WERI-Rb-1 (cell line): ENCODE results near the gene PTPRD.

Source experiments
- DNase-seq: peaks from one replicate; pipeline ENCODE4 v3.0.0-alpha.2; 2020
- H3K27ac ChIP-seq: fragments of 250-450 bp; sonication (Bioruptor Pico); 2 replicates; pipeline ENCODE4 v1.5.1; 2020; ENCODE audit warnings: mild to moderate bottlenecking, moderate library complexity
- H3K27me3 ChIP-seq: fragments of 250-450 bp; sonication (Bioruptor Pico); 2 replicates; pipeline ENCODE4 v1.5.1; 2021; ENCODE audit warnings: mild to moderate bottlenecking, low read depth, moderate library complexity; ENCODE audit not compliant: insufficient read depth, severe bottlenecking
- H3K36me3 ChIP-seq: fragments of 250-450 bp; sonication (Bioruptor Pico); 2 replicates; pipeline ENCODE4 v1.5.1; 2020; ENCODE audit warnings: mild to moderate bottlenecking, moderate library complexity
- H3K4me3 ChIP-seq: 2 replicates; pipeline ENCODE4 v1.5.1; 2011; ENCODE audit warnings: low read depth, mild to moderate bottlenecking, control low read depth, low read length
- H3K9me3 ChIP-seq: fragments of 250-450 bp; sonication (Bioruptor Pico); 2 replicates; pipeline ENCODE4 v1.5.1; 2021; ENCODE audit warnings: mild to moderate bottlenecking, moderate library complexity; ENCODE audit not compliant: severe bottlenecking
- CTCF ChIP-seq: IDR thresholded peaks from 2 replicates; pipeline ENCODE4 v1.5.1; 2011; ENCODE audit warnings: low read depth, mild to moderate bottlenecking, control low read depth, inconsistent platforms, low read length

Gene PTPRD

GRCh38 chr9:8835291-8835690 is 1777.5 kb downstream of the PTPRD start:
- no peak for DNase-seq
- no peak overlapping the region for H3K4me3 ChIP-seq
- H3K36me3 ChIP-seq = no peaks in the 10 kb centered on the region
- no peak for TF ChIP-seq CTCF
- no peaks in the 10 kb centered on the region for H3K9me3 ChIP-seq
- H3K27ac ChIP-seq = no peak overlapping the region
- H3K27me3 ChIP-seq = no peaks in the 10 kb centered on the region

GRCh38 chr9:8832955-8833354 is 1779.8 kb downstream of the PTPRD start:
- Histone ChIP-seq H3K27ac (peak overlapping the region; percentile 22), H3K27me3 (no peaks in the 10 kb centered on the region), H3K4me3 (no peak overlapping the region), H3K36me3 (no peaks in the 10 kb centered on the region), H3K9me3 (no peaks in the 10 kb centered on the region)
- TF ChIP-seq CTCF = no peak
- DNase-seq = no peak

GRCh38 chr9:8832386-8832785 is 1780.4 kb downstream of the PTPRD start:
- no peaks in the 10 kb centered on the region for H3K36me3 ChIP-seq
- no peaks in the 10 kb centered on the region for H3K9me3 ChIP-seq
- DNase-seq = no peak
- no peak for TF ChIP-seq CTCF
- H3K27ac ChIP-seq = peak overlapping the region; percentile 22
- H3K4me3 ChIP-seq = no peak overlapping the region
- no peaks in the 10 kb centered on the region for H3K27me3 ChIP-seq

- no peaks in the 10 kb centered on the region for H3K27me3 ChIP-seq
Observed at GRCh38 chr9:8831568-8831967, 1781.2 kb downstream of the PTPRD start.

GRCh38 chr9:8826281-8826680 is 1786.5 kb downstream of the PTPRD start:
- H3K27ac ChIP-seq = no peak overlapping the region
- H3K36me3 ChIP-seq = no peaks in the 10 kb centered on the region
- H3K27me3 ChIP-seq = no peaks in the 10 kb centered on the region
- no peaks in the 10 kb centered on the region for H3K9me3 ChIP-seq
- no peak for DNase-seq
- TF ChIP-seq CTCF = no peak
- no peak overlapping the region for H3K4me3 ChIP-seq

More at GRCh38 chr9:8831568-8831967, 1781.2 kb downstream of the PTPRD start:
- no peak for DNase-seq
- Histone ChIP-seq H3K4me3 (no peak overlapping the region), H3K36me3 (no peaks in the 10 kb centered on the region), H3K9me3 (no peaks in the 10 kb centered on the region), H3K27ac (no peak overlapping the region)
- no peak for TF ChIP-seq CTCF

GRCh38 chr9:8825585-8826147 is 1787.1 kb downstream of the PTPRD start:
- no peaks in the 10 kb centered on the region for H3K9me3 ChIP-seq
- no peak for DNase-seq
- no peak for TF ChIP-seq CTCF
- H3K27me3 ChIP-seq = no peaks in the 10 kb centered on the region
- no peak overlapping the region for H3K27ac ChIP-seq
- H3K4me3 ChIP-seq = no peak overlapping the region
- no peaks in the 10 kb centered on the region for H3K36me3 ChIP-seq
